ENCODE results near the gene PTPA. TPM values are rescaled to one million over a fixed set of nuclear protein-coding genes. Genes with fewer than 3 reads are reported as not detected.
"Not testable (repeated sequence)": the region's sequence is repeated elsewhere in the genome, so short reads cannot be mapped to it uniquely, and the experiment has no call there.

Gene PTPA
- total RNA-seq, 1 donor from 2014 or later, result 166 TPM

GRCh38 chr9:129187042-129187441 lies 75.8 kb downstream of the PTPA start:
- H3K4me3 Mint-ChIP-seq (ENCODE audit: unreplicated experiment), result no peak overlapping the region
- TF ChIP-seq CTCF (IDR thresholded peaks at IDR 0.05; ENCODE audit: partially characterized antibody, unreplicated experiment), result no peak
- no peak overlapping the region for H3K27ac Mint-ChIP-seq (ENCODE audit: unreplicated experiment)
- DNase-seq, result no peak
- no peaks in the 10 kb centered on the region for H3K36me3 Mint-ChIP-seq (ENCODE audit: unreplicated experiment)
- peaks cover 25% of the 10 kb centered on the region for H3K4me1 Mint-ChIP-seq (ENCODE audit: low read depth, unreplicated experiment)
- H3K27me3 Mint-ChIP-seq (ENCODE audit: unreplicated experiment), result peaks cover 11% of the 10 kb centered on the region
- peaks cover 9% of the 10 kb centered on the region for H3K9me3 Mint-ChIP-seq (ENCODE audit: unreplicated experiment)

- H3K4me3 Mint-ChIP-seq (ENCODE audit: unreplicated experiment); H3K4me1 Mint-ChIP-seq (ENCODE audit: low read depth, unreplicated experiment); H3K27me3 Mint-ChIP-seq (ENCODE audit: unreplicated experiment); DNase-seq; H3K27ac Mint-ChIP-seq (ENCODE audit: unreplicated experiment): not testable (repeated sequence)
- H3K9me3 Mint-ChIP-seq (ENCODE audit: unreplicated experiment), result peaks cover 15% of the 10 kb centered on the region
- H3K36me3 Mint-ChIP-seq (ENCODE audit: unreplicated experiment), result peaks cover 14% of the 10 kb centered on the region
Measured at GRCh38 chr9:129189971-129190370, 78.8 kb downstream of the PTPA start.

- H3K4me3 Mint-ChIP-seq (ENCODE audit: unreplicated experiment), result no peak overlapping the region
- no peak for TF ChIP-seq CTCF (IDR thresholded peaks at IDR 0.05; ENCODE audit: partially characterized antibody, unreplicated experiment)
- H3K36me3 Mint-ChIP-seq (ENCODE audit: unreplicated experiment), result peaks cover 14% of the 10 kb centered on the region
- H3K27me3 Mint-ChIP-seq (ENCODE audit: unreplicated experiment), result peaks cover 3% of the 10 kb centered on the region
- DNase-seq, result no peak
- peaks cover 13% of the 10 kb centered on the region for H3K9me3 Mint-ChIP-seq (ENCODE audit: unreplicated experiment)
- peaks cover 2% of the 10 kb centered on the region for H3K4me1 Mint-ChIP-seq (ENCODE audit: low read depth, unreplicated experiment)
- no peak overlapping the region for H3K27ac Mint-ChIP-seq (ENCODE audit: unreplicated experiment)
Measured at GRCh38 chr9:129191234-129191633, 80.0 kb downstream of the PTPA start.

GRCh38 chr9:129193655-129194054 lies 82.4 kb downstream of the PTPA start:
- peaks cover 4% of the 10 kb centered on the region for H3K27me3 Mint-ChIP-seq (ENCODE audit: unreplicated experiment)
- H3K4me1 Mint-ChIP-seq (ENCODE audit: low read depth, unreplicated experiment), result peaks cover 3% of the 10 kb centered on the region
- no peak for TF ChIP-seq CTCF (IDR thresholded peaks at IDR 0.05; ENCODE audit: partially characterized antibody, unreplicated experiment)
- no peak for DNase-seq
- H3K9me3 Mint-ChIP-seq (ENCODE audit: unreplicated experiment), result peaks cover 15% of the 10 kb centered on the region
- H3K4me3 Mint-ChIP-seq (ENCODE audit: unreplicated experiment), result no peak overlapping the region
- H3K27ac Mint-ChIP-seq (ENCODE audit: unreplicated experiment), result no peak overlapping the region
- peaks cover 14% of the 10 kb centered on the region for H3K36me3 Mint-ChIP-seq (ENCODE audit: unreplicated experiment)

GRCh38 chr9:129194221-129194620 lies 83.0 kb downstream of the PTPA start:
- no peak for TF ChIP-seq CTCF (IDR thresholded peaks at IDR 0.05; ENCODE audit: partially characterized antibody, unreplicated experiment)

GRCh38 chr9:129195606-129196005 lies 84.4 kb downstream of the PTPA start:
- Mint-ChIP-seq H3K27ac (ENCODE audit: unreplicated experiment) (no peak overlapping the region), H3K4me3 (ENCODE audit: unreplicated experiment) (no peak overlapping the region), H3K9me3 (ENCODE audit: unreplicated experiment) (peaks cover 14% of the 10 kb centered on the region), H3K36me3 (ENCODE audit: unreplicated experiment) (peaks cover 14% of the 10 kb centered on the region), H3K27me3 (ENCODE audit: unreplicated experiment) (peaks cover 7% of the 10 kb centered on the region), H3K4me1 (ENCODE audit: low read depth, unreplicated experiment) (peaks cover 3% of the 10 kb centered on the region)
- DNase-seq, result no peak
- no peak for TF ChIP-seq CTCF (IDR thresholded peaks at IDR 0.05; ENCODE audit: partially characterized antibody, unreplicated experiment)

More at GRCh38 chr9:129194221-129194620, 83.0 kb downstream of the PTPA start:
- peaks cover 3% of the 10 kb centered on the region for H3K4me1 Mint-ChIP-seq (ENCODE audit: low read depth, unreplicated experiment)
- H3K9me3 Mint-ChIP-seq (ENCODE audit: unreplicated experiment), result peaks cover 15% of the 10 kb centered on the region
- DNase-seq, result no peak
- peaks cover 4% of the 10 kb centered on the region for H3K27me3 Mint-ChIP-seq (ENCODE audit: unreplicated experiment)
- no peak overlapping the region for H3K27ac Mint-ChIP-seq (ENCODE audit: unreplicated experiment)
- peaks cover 14% of the 10 kb centered on the region for H3K36me3 Mint-ChIP-seq (ENCODE audit: unreplicated experiment)
- H3K4me3 Mint-ChIP-seq (ENCODE audit: unreplicated experiment), result no peak overlapping the region

- not testable (repeated sequence) for H3K4me3 Mint-ChIP-seq (ENCODE audit: unreplicated experiment); H3K4me1 Mint-ChIP-seq (ENCODE audit: low read depth, unreplicated experiment); DNase-seq; H3K27ac Mint-ChIP-seq (ENCODE audit: unreplicated experiment); H3K27me3 Mint-ChIP-seq (ENCODE audit: unreplicated experiment)
- H3K36me3 Mint-ChIP-seq (ENCODE audit: unreplicated experiment), result peaks cover 14% of the 10 kb centered on the region
- H3K9me3 Mint-ChIP-seq (ENCODE audit: unreplicated experiment), result peaks cover 16% of the 10 kb centered on the region
Measured at GRCh38 chr9:129197045-129197444, 85.8 kb downstream of the PTPA start.

Data from glutamatergic neuron (in vitro differentiated cells).